CD4-positive, alpha-beta T cell treated with Interleukin-2 at 100 ng/mL for 4 hours (primary cell): ENCODE measurements around the gene GLI2.

Source experiments
- DNase-seq: peaks from one replicate; pipeline ENCODE4 v3.0.0-alpha.2; 2020; ENCODE audit warnings: low spot score

Gene GLI2

DNA sequence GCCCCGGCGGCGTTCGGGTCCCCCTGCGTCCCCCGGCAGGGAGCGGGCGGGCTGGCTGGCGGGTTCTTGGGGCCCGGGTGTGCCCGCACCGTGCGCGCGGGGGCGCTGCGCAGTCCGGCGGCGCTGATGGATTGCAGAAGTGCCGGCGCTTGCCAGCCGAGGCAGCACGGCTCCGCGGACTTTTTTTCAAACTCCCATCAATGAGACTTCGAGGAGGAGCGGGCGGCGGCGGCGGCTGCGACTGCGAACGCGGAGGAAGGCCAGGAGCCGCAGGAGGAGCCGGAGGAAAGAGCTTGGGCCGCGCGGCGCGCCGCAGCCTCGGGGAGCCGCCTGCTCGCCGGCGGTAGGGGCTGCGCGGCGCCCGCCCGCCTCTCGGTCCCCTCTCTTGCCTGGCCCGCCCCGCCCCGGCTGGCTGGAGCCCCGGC, at the start of gene GLI2:
Gene GLI2, plus strand, starts transcription at position 123 of the 425 bp plus-strand sequence. CDS start 61,453 bp downstream, outside the sequence.
- no peak for DNase-seq

DNA sequence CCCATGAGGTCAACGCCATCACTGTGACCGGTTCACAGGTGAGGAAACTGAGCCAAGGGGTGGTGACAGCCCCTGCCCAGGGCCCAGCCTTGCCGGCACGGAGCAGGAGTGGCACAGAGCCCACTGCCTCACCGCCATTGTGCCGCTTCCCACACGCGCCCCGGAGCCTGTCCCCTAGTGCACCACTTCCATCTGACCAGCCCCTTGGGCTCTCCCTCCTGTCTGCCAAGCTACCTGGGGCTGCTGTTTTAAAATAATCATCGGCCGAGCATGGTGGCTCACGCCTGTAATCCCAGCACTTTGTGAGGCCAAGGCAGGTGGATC, 49.7 kb upstream of the GLI2 start:
- no peak for DNase-seq

DNA sequence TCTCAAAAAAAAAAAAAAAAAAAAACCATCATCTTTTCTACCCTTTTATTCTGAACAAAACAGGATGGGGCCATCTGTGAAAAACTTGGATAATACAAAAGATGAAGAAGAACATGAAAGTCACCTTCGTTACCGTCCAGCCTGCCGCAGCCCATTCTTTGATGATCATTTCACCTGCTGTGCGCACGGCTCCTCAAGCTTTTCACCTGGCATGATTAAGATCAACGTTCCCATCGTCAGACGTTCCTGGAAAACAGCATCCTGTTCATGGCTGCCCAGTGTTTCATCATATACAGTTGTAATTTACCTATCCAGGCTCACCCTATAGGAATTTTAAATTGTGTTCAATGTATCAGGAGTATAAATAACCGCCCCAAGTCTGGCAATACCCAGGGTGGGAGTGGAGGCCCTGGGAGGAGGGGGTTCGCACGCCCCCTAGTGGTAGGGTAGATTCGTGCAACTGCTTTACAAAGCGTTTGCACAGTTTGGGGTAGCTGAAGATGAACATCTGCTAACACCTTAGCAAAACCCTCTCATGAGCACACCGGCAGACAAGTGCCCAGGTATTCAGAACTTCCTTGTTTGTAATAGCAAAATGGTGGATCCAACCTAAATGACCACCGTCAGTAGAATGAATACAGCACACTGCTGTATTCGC, 49.0 kb upstream of the GLI2 start:
- DNase-seq, result no peak

DNA sequence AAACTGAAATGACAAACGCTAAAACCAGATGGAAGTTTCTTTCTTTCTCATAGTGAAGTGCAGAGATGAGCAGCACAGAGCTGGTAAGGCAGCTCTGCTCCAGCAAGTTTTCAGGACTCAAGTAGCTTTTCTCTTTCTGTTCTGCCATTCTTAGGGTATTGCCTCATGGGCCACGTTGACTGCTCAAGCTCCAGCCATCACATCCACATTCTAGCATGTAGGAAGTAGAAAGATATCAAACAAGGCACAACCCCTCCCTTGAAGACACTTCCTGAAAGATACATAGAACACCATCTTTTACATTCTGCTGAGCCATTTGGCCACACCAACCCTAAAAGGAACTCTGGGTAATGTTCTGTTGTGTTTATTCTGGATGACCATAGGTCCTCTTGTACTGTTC, 48.5 kb upstream of the GLI2 start:
- DNase-seq, result no peak

DNA sequence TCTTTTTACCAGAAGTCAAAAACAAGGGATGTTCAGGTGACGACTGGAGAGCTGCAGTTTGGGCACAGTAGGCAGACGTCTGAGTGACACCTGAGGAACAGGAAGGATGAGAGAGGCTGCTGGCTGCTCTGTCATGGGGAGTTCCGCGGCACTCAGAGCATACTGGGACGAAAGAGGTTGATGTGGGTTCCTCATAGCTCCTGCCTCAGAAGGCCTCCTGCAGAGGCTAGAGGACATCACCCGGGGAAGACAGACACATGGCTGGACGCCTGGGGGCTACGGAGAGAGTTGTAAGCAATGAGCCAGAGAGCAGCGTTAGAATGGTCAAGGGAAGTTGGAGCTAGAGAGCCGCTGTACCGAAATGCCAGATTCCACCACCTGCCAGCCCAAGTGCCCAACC, 45.1 kb upstream of the GLI2 start:
- DNase-seq, result no peak

DNA sequence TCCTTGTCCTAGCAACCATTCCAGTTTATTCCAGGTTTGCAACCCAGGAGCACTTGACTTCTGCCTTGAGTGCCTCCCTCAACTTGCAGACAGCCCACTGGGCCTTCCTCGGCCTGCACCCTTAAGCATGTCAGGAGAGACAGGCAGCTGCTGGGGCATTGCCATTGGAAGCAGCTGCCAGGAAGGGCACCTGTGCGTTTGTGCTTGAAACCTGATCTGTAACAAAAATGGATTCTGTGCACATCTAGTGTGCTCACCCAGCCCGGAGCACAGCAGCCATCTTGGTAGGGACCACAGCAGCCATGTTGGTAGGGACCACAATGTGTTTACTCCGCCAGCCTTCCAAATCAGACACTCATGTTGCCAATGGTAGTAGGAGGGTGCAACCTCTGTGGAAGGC, 44.3 kb upstream of the GLI2 start:
- no peak for DNase-seq

DNA sequence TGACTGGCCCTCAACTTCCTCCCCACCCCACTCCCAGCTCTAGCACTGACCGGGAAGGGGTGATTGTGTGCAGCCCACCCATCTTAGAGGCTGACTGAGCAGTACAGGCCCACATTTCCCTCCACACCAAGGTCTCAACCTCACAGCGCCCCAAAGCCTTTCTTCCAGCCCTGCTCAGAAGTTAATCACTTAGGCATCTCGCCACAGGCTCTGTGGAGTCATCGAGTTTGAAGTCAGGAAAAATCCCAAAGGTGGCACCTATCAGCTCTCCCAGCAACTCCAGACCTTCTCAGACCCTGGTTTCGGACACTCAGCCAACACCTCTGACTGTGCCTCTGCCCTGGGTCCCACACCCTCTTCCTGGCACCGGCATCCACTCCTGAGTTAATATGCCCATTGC, 43.0 kb upstream of the GLI2 start:
- DNase-seq, result no peak

DNA sequence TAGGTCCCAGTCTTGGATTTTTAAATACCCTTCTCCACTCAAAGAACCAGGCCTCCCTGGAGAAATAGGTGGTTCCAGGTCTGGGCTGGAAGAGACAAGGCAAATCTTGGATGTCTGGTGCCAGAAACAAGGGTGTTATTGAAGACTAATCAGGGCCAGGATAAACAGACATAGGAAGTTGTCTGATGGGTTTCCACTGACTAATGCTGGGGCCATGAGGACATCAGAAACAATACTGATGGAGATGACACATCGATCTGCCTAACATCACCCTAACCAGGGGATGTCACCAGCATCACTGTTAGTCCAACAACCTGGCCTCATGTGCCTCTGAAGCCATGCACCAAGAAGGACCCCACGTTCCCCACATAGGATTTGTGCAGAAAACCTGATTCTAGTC, 42.5 kb upstream of the GLI2 start:
- no peak for DNase-seq

DNA sequence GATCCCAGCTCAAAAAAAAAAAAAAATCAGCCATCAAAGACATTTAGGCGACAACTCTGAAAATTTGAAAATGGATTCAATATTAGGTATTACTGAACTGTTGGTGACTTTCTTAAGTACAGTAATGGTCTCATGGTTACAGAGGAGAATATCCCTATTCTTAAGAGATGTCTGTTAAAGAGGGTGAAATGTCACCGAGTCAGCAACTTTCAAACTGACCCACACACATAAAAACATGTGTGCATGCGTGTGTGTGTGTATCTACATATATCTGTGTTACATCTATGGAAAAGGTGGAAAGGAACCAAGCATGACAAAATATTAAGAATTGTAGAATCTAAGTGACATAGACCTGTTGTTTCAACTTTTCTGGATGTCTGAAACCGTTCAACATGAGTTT, 41.6 kb upstream of the GLI2 start:
- no peak for DNase-seq

DNA sequence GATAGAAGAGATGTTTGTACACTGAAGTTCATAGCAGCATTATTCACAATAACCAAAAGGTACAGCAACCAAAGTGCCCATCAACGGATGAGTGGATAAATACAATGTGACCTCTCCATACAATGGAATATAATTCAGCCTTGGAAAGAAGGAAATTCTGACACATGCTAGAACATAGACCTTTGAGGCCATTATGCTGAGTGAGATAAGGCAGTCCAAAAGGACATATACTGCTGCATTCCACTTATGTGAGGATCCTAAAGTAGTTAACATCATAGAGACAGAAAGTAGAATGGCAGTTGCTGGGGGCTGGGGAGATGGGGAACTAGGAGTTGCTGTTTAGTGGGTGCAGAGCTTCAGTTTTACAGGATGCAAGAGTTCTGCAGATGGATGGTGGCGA, 38.2 kb upstream of the GLI2 start:
- no peak for DNase-seq

DNA sequence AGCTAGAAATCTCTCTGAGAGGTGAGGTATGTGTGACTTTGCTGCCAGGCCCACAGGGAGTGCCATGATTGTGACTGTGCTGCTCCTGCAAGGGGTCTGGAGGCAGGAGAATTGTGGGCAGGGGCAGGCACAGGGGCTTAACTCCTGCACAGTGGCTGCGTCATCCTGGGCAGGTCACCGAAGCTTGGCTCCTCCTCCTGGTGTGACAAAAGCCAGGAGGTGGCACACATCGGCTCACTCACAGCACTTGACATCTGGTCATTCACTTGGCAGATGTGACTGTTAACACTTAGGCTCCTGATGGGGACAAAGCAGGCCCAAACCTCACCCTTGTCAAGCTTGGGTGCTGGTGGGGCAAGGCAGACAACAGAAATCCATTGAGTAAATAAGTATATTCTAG, 36.4 kb upstream of the GLI2 start:
- no peak for DNase-seq

DNA sequence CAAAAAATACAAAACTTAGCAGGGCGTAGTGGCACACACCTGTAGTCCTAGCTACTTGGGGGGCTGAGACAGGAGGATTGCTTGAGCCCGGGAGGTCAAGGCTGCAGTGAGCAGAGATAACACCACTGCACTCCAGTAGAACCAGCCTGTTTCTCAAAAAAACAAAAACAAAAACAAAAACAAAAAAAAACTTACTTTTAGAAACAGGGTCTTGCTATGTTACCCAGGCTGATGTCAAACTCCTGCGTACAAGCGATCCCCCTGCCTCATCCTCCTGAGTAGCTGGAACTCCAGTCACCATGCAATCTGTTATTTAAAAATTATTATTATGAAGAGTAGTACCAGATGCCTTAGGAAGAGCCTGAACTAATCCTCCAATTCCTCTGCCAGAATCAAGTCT, 35.0 kb upstream of the GLI2 start:
- DNase-seq, result no peak

DNA sequence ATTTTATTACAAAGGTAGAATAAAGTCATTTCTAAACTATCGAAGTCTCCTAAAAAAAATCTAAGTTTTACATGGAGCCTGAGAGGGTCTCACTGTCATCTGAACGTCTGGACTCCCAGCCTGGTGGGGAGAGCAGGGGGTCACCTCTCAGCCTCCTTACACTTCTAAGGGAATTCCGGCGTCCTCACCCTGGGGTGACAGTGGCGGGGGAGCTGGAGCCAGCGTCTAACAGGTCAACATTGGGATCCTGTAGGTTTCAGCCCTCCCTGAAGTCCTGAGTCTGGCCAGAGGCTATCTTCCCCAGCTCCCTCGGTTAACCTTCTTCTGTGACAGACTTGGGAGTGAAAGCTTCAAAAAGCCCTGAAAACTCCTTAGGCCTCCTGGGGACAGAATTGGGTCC, 34.6 kb upstream of the GLI2 start:
- DNase-seq, result no peak

DNA sequence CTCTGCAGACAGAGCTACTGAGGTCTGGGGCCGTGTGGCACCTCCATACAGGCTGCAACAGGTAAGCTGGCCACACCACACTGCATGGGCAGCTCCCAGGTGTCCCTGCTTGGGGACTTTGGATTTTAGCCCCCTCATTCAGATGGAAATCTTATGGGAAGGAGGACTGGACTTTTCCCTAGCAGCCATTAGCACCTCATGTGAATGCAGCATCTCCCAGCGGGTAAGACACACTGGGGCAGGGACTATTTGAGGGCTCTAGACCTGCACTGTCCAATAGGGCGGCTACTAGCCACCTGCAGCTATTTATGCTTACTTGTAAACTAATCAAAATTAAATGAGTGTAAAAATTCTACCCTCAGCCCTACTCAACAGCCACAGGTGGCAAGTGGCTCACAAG, 34.2 kb upstream of the GLI2 start:
- DNase-seq, result no peak

DNA sequence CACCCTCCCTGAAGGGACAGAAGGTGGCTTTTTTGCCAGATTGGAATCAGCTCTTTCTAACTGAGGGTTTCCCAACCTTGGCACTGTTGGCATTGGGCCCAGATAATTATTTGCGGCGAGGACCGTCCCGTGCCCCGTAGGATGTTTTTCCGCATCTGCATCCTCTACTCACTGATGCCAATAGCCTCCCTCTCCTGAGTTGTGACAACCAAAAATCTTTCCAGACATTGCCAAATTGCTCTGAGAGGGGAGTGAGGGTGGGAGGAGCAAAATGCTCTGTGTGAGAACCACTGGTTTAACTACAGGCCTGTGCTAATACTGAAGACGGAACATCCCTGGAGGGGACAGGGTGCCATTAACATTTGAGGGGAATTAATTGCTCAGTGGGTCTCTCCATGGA, 33.6 kb upstream of the GLI2 start:
- DNase-seq, result no peak

DNA sequence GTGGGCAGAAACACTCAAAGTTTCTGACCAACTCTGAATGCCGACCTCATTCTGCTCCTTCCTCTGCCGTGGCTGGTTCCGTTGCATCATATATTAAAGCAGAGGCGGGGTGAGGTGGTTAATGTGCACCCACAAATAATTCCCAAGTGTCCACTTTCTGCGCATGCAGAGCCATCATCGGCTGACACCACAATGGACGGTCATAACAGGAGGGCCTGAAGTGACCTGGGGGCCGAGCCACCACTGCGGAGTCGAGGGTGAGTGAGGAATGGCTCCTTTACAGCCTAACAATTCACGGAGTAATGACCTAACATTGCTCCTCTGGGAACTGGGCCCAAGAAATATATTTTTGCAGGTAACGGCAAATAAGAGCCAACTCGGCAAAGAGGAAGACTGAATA, 32.9 kb upstream of the GLI2 start:
- DNase-seq, result no peak

DNA sequence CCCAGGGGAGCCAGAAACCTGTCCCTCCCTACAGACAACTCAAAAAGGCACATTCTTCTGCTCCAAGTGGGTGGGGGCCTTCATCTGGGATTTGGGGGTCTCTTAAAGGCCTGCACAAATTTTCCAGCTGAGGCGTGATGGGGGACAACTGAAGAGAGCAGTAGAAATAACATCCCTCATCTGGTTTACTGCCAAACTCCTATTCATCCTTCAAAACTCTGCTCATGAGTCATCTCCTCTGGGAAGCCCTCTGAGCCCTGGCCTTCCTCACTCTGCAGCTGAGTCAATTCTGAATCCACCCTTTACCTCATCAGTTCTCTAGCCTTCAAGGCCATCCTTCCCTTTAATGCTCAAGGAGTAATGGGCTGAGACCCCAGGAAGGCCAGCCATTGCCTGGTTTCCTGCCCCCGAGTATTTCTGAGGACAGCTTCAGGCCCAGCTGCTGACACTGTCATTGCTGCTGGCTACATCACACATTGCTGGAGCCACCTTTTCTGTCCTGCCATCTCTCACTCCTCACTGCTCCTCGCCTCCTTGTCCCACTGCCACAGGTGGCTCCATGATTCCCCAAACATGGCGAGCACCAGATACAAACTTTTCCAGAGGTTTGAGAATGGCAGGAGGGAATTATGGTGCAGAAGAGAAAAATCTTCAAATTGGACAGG, 32.2 kb upstream of the GLI2 start:
- no peak for DNase-seq

DNA sequence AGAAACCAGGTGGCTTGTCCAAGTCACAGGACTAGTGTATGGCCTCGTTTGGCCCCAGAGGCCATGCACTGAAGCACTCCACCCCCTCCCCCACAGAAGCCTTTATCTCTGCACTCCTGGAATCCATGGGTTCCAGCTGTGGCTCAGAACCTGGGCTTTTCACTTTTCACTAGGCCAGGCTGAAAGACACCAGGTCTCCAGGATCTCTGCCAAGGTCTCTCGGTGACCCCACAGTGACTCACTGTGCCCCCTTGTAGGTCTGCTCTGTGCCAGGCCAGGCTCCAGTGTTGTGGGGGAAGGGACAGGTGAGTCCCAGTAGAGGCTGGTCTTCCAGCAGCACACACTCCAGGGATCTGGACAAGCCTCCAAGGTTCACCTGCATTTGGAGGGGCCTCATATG, 31.0 kb upstream of the GLI2 start:
- DNase-seq, result no peak

DNA sequence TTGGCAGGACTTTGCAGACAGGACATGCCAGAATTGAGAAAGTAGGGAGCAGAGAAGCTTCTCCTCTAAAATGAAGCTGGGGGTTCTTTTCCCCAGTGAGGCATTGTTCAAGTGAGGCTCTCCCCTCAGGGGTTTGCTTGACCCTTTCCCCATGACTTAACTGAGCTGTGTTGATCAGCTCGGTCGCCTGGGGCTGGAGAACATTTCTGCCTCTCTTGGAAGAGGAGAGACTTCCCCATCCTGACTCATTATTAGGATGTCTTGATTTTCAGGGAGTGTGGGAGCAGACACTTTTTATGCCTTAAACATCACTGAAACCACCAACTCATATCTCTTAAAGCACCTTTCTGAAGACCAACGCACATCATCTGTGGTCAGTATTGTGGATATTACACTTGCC, 27.9 kb upstream of the GLI2 start:
- no peak for DNase-seq

DNA sequence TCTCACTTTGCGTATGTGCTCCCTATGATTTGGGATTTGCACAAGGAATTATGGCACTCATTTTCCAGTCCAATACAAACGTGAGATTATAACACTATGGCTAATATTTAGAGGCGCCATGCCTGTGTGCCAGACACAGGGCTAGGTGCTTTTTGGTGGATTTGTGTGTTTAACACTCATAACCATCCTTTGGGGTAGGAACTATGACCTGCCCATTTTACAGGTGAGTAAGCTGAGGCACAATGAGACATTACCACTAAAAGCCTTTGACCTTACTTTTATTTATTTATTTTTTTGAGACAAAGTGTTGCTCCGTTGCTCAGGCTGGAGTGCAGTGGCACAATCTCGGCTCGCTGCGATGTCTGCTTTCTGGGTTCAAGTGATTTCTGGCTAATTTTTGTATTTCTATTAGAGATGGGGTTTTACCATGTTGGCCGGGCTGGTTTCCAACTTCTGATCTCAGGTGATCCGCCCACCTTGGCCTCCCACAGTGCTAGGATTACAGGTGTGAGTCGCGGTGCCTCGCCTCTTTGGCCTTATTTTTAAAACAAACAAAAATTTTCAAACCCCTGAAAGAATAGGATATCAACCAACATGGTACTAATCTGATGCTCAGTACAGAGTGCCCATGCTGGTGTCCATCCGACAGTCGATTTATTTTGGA, 26.6 kb upstream of the GLI2 start:
- no peak for DNase-seq

DNA sequence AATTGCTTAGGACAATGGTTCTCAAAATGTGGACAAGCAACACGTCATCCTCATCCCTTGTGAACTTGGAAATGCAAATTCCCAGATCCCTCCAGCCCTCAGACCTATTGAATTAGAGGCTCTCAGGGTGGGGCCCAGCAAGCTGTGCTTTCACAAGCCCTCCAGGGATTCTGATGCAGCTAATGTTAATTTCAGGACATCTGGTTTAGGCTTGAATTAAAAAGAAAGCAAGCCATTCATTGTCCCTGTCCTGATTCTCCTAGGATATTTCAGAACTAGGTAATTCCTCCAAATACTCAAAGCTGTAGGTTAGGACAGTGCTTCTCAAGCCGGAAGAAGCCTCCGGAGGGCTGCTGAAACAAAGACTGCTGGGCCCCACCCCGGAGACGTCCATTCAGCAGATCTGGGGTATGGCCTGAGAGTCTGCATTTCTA, 26.0 kb upstream of the GLI2 start:
- no peak for DNase-seq

DNA sequence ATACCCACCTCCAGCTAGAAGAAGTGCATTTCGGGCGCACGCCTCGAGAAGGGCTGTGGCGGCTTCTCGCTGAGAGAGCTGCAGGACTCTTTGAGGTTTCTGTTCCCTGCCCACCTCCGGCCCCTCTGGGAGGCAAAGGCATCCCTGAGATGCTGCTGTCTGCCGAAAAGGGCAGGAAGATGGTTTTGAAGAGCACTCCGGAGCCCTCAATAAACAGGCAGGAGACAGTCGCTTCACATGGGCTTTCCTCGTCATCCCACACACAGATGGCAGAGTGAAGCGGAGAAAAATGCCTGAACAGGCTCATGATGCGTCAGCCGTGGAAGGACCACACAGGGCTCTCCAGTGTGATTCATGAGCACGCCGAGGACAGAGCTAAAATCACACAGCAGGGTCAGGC, 25.4 kb upstream of the GLI2 start:
- no peak for DNase-seq

DNA sequence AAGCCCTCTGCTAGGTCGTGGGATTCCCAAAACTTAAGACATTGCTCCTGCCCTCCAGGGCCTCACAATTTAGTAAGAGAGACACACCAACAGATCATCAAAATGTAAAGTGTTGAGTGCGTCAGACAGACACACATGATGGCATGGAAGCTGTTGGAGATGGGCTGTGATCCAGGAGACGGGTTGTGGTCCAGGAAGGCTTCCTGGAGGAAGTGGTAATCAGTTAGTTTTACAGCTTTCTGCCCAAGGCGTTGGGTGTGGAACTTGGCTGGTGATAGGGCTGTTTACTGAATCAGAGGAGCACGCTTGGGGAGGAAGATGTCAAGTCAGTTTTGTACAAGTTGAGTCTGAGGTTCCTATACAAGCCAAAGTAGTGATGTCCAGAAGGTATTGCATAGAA, 24.0 kb upstream of the GLI2 start:
- DNase-seq, result no peak

DNA sequence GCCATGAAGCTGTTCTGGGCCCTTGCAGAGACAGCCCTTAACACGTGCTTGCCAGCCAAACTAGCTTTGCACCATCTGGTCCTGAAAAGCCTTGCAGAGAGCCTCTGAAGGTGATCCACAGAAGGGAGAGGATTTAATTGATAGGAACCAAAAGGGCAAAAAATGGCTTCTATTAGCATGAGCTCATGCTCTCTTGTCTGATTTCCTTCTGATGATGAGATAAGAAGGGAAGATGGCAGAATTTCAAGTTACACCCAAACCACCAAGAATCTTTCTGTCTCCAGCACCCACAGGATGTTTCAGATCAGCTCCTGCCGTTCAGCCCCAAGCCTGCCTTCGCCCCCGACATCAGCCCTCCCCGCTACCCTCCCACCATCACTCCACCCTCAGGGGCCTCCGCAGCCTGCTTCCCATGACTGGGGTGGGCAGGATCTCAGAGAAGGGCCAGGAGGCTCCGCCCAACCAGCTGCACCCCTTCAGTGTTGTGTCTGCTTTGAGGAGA, 23.4 kb upstream of the GLI2 start:
- no peak for DNase-seq
